Mucosa of stomach (tissue), 1 donor: ENCODE data around the gene PDCD4.

Experiments used
- H3K27me3 ChIP-seq: one replicate; pipeline ENCODE4 v1.7.0; 2013; ENCODE audit warnings: mild to moderate bottlenecking, low read length; ENCODE audit not compliant: control insufficient read depth, insufficient read depth
- H3K36me3 ChIP-seq: one replicate; pipeline ENCODE4 v1.7.0; 2013; ENCODE audit warnings: low read length; ENCODE audit not compliant: control insufficient read depth, insufficient read depth
- H3K4me1 ChIP-seq: one replicate; pipeline ENCODE4 v1.7.0; 2013; ENCODE audit warnings: mild to moderate bottlenecking, low read length; ENCODE audit not compliant: control insufficient read depth, insufficient read depth
- H3K4me3 ChIP-seq: one replicate; pipeline ENCODE4 v1.7.0; 2013; ENCODE audit warnings: low read length
- H3K9ac ChIP-seq: one replicate; pipeline ENCODE4 v1.7.0; 2013; ENCODE audit warnings: mild to moderate bottlenecking, low read length, moderate library complexity
- H3K9me3 ChIP-seq: one replicate; pipeline ENCODE4 v1.7.0; 2013; ENCODE audit warnings: mild to moderate bottlenecking, low read length, moderate library complexity; ENCODE audit not compliant: control insufficient read depth
- donor health status: Pancreatic carcinoma.

The PDCD4 gene

GRCh38 chr10:110876788-110877187, 5.1 kb downstream of the PDCD4 start:
- no peaks in the 10 kb centered on the region for H3K27me3 ChIP-seq
- no peak overlapping the region for H3K4me3 ChIP-seq
- no peaks in the 10 kb centered on the region for H3K36me3 ChIP-seq
- H3K9me3 ChIP-seq = no peaks in the 10 kb centered on the region
- peaks cover 4% of the 10 kb centered on the region for H3K4me1 ChIP-seq
- H3K9ac ChIP-seq = no peak overlapping the region

GRCh38 chr10:110880012-110880411, 8.3 kb downstream of the PDCD4 start:
- Histone ChIP-seq H3K4me3 (no peak overlapping the region), H3K36me3 (no peaks in the 10 kb centered on the region), H3K27me3 (no peaks in the 10 kb centered on the region), H3K9me3 (no peaks in the 10 kb centered on the region), H3K4me1 (peaks cover 11% of the 10 kb centered on the region), H3K9ac (no peak overlapping the region)

DNA sequence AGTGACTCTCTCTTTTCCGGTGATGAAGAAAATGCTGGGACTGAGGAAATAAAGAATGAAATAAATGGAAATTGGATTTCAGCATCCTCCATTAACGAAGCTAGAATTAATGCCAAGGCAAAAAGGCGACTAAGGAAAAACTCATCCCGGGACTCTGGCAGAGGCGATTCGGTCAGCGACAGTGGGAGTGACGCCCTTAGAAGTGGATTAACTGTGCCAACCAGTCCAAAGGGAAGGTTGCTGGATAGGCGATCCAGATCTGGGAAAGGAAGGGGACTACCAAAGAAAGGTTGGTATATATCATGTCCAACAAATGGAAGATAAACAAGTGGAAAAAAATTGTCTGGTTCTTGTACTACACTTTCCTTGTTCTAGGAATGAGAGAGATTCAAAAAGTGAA, 9.5 kb downstream of the PDCD4 start:
- Histone ChIP-seq H3K4me3 (no peak overlapping the region), H3K9me3 (no peaks in the 10 kb centered on the region), H3K36me3 (no peaks in the 10 kb centered on the region)

GRCh38 chr10:110881905-110882304, 10.2 kb downstream of the PDCD4 start:
- Histone ChIP-seq H3K27me3 (no peaks in the 10 kb centered on the region), H3K4me3 (no peak overlapping the region), H3K4me1 (peaks cover 16% of the 10 kb centered on the region), H3K36me3 (no peaks in the 10 kb centered on the region), H3K9ac (peak overlapping the region; percentile 2), H3K9me3 (no peaks in the 10 kb centered on the region)

More for the DNA sequence above, 9.5 kb downstream of the PDCD4 start:
- Histone ChIP-seq H3K27me3 (no peaks in the 10 kb centered on the region), H3K4me1 (peaks cover 13% of the 10 kb centered on the region), H3K9ac (no peak overlapping the region)

GRCh38 chr10:110883924-110884323, 12.2 kb downstream of the PDCD4 start:
- H3K4me3 ChIP-seq = no peak overlapping the region
- peak overlapping the region; percentile 7 for H3K9ac ChIP-seq
- no peaks in the 10 kb centered on the region for H3K9me3 ChIP-seq
- no peaks in the 10 kb centered on the region for H3K36me3 ChIP-seq
- H3K27me3 ChIP-seq = no peaks in the 10 kb centered on the region
- peaks cover 12% of the 10 kb centered on the region for H3K4me1 ChIP-seq

DNA sequence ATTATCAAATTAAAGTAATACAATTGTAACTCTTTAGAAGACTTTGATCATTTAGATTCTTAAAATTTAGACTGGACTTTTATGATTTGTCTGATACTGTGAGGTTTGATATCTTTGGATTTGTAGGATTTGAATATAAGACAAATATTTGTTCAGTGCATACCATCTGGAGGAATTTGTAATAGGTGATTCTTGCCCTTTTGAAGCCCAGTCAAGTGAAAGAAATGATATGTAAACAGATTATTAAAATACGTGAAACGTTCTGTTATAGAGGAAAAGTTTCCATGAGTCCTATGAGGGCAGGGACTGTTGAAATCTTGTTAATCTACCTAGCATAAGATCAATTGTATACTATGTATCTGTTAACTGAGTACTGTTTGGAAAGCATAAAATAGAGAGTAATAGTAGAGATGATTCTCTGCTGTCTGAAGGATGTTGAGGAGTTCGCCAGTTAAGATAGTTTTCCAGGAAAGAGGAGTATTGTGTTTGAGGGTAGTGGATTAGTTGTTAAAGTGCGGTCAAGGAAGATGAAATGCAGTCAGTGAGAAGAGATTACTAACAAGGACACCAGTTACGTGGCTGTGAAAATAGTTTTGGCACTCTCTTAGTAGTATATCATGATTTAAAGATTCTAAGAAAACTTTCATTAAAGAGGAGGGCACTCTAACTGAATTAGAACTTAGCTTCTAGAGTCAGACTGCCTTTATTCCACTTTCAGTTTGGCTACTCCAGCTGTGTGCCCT, 14.4 kb downstream of the PDCD4 start:
- H3K9me3 ChIP-seq = no peaks in the 10 kb centered on the region
- H3K4me3 ChIP-seq = no peak overlapping the region
- no peaks in the 10 kb centered on the region for H3K27me3 ChIP-seq
- no peak overlapping the region for H3K9ac ChIP-seq
- H3K36me3 ChIP-seq = no peaks in the 10 kb centered on the region
- peaks cover 12% of the 10 kb centered on the region for H3K4me1 ChIP-seq

- H3K9me3 ChIP-seq = no peaks in the 10 kb centered on the region
- H3K27me3 ChIP-seq = no peaks in the 10 kb centered on the region
- H3K36me3 ChIP-seq = no peaks in the 10 kb centered on the region
- no peak overlapping the region for H3K9ac ChIP-seq
- H3K4me3 ChIP-seq = no peak overlapping the region
- H3K4me1 ChIP-seq = peaks cover 12% of the 10 kb centered on the region
Measured at GRCh38 chr10:110887560-110887959, 15.8 kb downstream of the PDCD4 start.

- Histone ChIP-seq H3K4me1 (peaks cover 5% of the 10 kb centered on the region), H3K9ac (no peak overlapping the region), H3K27me3 (no peaks in the 10 kb centered on the region), H3K36me3 (peaks cover 7% of the 10 kb centered on the region), H3K9me3 (no peaks in the 10 kb centered on the region), H3K4me3 (no peak overlapping the region)
Measured at GRCh38 chr10:110892602-110893288, 21.0 kb downstream of the PDCD4 start.

GRCh38 chr10:110893559-110894179, 21.9 kb downstream of the PDCD4 start:
- no peak overlapping the region for H3K9ac ChIP-seq
- H3K9me3 ChIP-seq = no peaks in the 10 kb centered on the region
- peaks cover 5% of the 10 kb centered on the region for H3K4me1 ChIP-seq
- H3K36me3 ChIP-seq = peaks cover 7% of the 10 kb centered on the region
- no peaks in the 10 kb centered on the region for H3K27me3 ChIP-seq
- H3K4me3 ChIP-seq = no peak overlapping the region

- Histone ChIP-seq H3K9ac (no peak overlapping the region), H3K9me3 (no peaks in the 10 kb centered on the region), H3K27me3 (no peaks in the 10 kb centered on the region), H3K36me3 (peaks cover 7% of the 10 kb centered on the region), H3K4me1 (peaks cover 5% of the 10 kb centered on the region), H3K4me3 (no peak overlapping the region)
Measured at GRCh38 chr10:110897184-110897583, 25.5 kb downstream of the PDCD4 start.

DNA sequence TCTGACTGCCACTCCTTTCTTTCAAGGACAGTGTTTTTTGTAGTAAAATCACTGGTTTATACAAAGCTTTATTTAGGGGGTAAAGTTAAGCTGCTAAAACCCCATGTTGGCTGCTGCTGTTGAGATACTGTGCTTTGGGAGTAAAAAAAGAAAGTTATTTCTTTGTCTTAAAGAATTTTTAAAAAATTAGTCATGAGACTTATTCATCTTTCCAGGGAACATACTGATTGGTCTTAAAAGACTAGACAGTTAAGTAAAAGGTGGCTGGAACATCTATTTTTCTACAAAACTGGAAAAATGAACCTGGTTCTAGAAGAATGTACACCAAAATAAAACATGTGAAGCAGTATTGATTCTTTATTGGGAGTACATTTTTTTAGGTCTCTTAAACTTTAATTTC, 26.7 kb downstream of the PDCD4 start:
- H3K4me1 ChIP-seq = peaks cover 5% of the 10 kb centered on the region
- H3K4me3 ChIP-seq = no peak overlapping the region
- no peaks in the 10 kb centered on the region for H3K27me3 ChIP-seq
- no peak overlapping the region for H3K9ac ChIP-seq
- H3K36me3 ChIP-seq = peaks cover 7% of the 10 kb centered on the region
- no peaks in the 10 kb centered on the region for H3K9me3 ChIP-seq

GRCh38 chr10:110900983-110901382, 29.3 kb downstream of the PDCD4 start:
- no peaks in the 10 kb centered on the region for H3K27me3 ChIP-seq
- H3K4me3 ChIP-seq = no peak overlapping the region
- no peaks in the 10 kb centered on the region for H3K36me3 ChIP-seq
- H3K4me1 ChIP-seq = no peaks in the 10 kb centered on the region
- H3K9me3 ChIP-seq = no peaks in the 10 kb centered on the region
- H3K9ac ChIP-seq = no peak overlapping the region
